SHP77 treated with DMSO at 0.1 percent for 48 hours (cell line): ENCODE measurements around the gene NUDT17.
"Not testable (repeated sequence)": the region's sequence is repeated elsewhere in the genome, so short reads cannot be mapped to it uniquely, and the experiment has no call there.

ENCODE experiments used
- DNase-seq: peaks from one replicate; lab custom pipeline; 2025; lab: John Stamatoyannopoulos, UW

NUDT17 gene

DNA sequence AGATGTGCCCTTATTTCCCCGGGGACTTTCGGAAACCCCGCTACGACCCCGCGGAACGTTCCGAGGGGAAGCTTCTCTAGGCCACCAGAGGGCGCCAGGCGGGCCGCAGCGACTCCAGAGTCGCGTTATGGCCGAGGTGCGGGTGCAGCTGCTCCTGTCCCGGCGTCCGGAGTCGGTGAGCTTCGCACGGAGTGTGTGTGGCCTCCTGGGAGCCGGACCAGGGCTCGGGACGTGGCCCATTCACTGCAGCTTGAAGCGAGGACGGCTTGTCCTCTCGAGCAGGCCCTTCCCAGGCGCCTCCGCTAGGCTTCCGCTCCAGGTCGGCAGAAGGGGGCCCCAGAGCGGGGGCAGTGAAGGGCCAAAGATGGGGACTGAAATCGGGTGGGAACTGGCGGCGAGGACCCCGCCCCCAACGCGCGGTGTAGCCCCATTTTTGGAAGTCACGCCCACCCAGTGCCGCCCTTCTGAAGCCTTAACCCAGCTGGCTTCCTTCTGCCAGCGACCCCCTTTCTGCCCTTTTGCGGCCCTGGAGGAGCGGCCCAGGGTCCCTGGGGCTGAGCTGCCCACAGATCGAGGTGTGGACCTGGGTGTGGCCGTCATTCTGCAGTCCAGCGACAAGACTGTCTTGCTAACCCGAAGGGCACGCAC, at the start of gene NUDT17:
NUDT17 (plus strand) TSS at position 117 of the 648 bp plus-strand sequence; CDS start at position 128, 11 bp downstream.
- peak; percentile 78 for DNase-seq

GRCh38 chr1:145796753-145797152, 48.7 kb upstream of the NUDT17 start:
- no peak for DNase-seq

DNA sequence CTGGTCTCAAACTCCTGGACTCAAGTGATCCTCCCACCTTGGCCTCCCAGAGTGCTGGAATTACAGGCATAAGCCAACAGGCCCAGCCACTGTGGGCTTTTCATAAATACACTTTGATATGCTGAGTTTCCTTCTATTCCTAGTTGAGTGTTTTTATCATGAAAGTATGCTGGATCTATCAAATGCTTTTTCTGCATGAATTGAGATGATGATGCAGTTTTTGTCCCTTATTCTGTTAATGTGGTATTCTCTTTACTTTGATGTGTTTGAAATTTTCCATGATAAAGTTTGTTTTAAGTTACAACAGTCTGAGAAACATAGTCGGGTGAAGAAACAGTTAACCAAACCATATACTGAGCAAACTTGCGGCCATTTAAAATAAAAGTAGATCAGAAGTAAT, 45.6 kb upstream of the NUDT17 start:
- DNase-seq, result no peak

DNA sequence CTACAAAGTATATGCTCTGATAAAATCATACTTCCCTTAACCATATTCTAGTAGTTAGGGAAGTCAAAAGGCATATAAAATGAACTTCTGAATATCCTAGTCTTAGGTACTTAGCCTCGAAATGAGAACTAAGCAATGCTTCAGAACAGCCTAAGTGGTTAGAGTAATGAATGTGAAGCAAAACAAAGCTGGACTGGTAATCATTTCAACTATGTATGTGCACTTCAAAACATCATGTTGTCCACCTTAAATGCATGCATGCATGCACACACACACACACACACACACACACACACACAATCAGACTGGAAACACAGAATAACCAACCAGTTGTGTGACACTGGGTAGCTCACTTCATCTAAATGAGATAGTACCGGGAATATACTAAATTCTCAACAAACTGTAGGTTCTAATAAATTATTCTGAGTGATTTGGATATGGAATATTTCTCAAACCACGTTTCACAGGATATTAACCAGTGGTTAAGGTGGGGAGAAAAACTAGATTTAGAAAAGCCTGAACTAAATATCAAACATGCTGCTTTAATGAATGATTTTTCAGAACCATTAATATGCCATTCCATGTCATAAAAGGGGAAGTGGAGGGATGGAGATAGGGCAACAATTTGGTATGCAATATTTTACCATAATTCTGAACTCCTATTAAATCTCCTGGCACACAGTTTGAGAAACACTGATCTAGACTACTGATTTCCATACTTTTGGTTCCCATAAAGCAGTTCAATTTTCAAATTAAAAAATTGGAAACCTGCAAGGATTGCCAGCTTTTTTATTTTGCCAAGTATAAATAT, 41.0 kb upstream of the NUDT17 start:
- no peak for DNase-seq

- DNase-seq, result no peak
Observed at GRCh38 chr1:145805057-145805456, 40.4 kb upstream of the NUDT17 start.

GRCh38 chr1:145806408-145806807, 39.0 kb upstream of the NUDT17 start:
- no peak for DNase-seq

GRCh38 chr1:145806844-145807243, 38.6 kb upstream of the NUDT17 start:
- DNase-seq, result no peak

GRCh38 chr1:145812977-145813810, 32.2 kb upstream of the NUDT17 start:
- not testable (repeated sequence) for DNase-seq

DNA sequence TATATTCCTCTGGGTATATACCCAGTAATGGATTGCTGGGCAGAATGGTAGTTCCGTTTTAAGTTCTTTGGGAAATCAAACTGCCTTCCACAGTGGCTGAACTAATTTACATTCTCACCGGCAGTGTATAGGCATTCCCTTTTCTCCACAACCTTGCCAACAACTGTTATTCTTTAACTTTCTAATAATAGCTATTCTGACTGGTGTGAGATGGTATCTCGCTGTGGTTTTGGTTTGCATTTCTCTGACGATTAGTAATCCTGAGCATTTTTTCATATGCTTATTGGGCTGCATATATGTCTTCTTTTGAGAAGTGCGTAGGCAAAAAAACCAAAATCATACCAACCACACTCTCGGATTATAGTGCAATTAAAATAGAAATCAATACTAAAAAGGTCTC, 27.3 kb upstream of the NUDT17 start:
- not testable (repeated sequence) for DNase-seq

DNA sequence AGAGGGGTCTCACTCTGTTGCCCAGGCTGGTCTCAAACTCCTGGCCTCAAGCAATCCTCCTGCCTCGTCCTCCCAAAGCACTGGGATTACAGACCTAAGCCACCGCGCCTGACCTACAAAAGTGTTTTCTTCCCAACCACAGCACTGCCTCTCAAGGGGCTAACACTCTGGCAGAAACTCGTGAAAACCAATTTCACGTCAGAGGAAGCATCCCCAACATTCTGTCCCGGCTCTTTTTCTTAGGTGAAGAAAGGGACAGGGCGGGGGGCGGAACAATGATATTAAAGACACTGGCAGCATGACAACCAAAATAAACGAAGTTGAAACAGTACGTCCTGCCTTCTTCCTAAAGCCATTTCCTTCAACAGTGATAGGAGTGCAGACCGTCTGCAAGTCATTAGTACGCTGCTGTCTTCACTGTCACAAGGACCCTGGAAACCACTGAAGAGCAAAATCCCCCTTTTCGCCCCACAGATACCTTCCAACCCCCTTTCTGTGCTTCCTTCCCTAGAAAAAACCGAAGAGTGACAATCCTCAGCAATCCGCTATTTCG, 22.6 kb upstream of the NUDT17 start:
- DNase-seq, result not testable (repeated sequence)

DNA sequence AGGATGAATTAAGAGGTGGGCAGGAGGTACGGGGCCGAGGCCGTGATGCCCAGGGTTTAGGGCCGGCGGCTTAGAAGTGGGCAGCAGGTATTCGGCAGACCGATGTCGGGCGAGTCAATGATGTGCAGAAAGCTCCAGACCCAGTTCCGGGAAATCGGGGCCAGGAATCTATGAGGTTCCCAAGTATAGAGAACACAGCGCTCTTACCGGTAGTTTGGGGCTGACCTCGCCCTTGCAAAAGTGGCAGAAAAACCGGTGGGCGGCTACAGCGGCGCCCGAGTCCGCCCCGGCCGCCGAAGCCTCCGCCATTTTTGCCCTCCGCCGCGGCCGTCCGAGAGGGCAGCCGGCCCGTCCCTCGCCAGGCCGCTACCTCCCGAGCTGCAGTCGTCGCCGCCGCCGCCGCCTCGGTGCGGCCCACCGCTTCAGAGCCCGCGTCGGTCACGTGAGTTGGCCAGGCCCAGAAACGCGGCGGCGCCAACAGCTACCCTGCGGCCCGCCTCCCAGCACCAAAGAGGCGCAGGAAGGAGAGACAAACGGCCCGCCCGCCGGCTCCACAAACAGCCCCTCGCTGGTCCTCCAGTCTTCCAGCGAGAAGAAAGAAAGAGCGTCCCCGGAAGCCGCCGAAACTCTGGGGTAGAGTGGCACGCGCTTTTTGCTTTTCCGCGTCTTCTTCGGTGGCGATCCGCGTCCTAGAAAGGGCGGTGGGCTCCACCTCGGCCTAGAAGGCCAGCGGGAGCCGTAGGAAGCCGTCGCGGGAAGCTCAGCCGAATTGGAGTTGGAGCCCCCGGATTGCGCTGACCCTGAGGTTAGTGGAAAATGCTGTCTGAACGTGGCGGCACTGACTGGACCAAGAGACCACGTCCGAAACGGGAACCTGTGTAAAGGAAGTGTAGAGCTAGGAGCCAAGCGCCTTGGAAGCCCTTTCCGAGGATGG, 21.6 kb upstream of the NUDT17 start, which contains the start of the genes POLR3C and RNF115:
POLR3C (plus strand) TSS at position 636 of the 934 bp plus-strand sequence. CDS start 1,577 bp downstream, outside the sequence.
RNF115 (minus strand) TSS at position 531 of the 934 bp plus-strand sequence; CDS start at position 309, 222 bp downstream.
- DNase-seq, result peak; percentile 94

GRCh38 chr1:145824499-145824842, 21.0 kb upstream of the NUDT17 start:
- peak; percentile 32 for DNase-seq

DNA sequence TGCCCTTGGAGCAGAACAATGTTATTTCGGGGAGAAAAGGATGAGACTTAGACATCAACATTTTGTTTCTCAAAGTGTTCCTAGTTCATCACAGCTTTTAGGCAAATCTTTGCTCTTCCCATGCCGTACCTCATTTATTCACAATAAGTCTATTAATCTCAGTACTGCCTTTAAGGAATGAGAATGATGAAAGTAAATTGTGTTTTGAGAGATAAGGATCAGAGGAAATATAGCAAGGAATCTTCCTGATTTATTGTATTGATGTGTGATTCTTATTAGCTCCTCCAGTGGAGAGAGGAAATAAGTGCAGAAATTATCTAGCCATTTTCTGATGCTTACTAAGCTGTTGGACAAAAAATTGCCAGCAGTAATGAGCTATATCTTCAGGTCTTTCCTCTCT, 19.4 kb upstream of the NUDT17 start:
- no peak for DNase-seq

- DNase-seq, result no peak
Observed at GRCh38 chr1:145827966-145828365, 17.5 kb upstream of the NUDT17 start.

DNA sequence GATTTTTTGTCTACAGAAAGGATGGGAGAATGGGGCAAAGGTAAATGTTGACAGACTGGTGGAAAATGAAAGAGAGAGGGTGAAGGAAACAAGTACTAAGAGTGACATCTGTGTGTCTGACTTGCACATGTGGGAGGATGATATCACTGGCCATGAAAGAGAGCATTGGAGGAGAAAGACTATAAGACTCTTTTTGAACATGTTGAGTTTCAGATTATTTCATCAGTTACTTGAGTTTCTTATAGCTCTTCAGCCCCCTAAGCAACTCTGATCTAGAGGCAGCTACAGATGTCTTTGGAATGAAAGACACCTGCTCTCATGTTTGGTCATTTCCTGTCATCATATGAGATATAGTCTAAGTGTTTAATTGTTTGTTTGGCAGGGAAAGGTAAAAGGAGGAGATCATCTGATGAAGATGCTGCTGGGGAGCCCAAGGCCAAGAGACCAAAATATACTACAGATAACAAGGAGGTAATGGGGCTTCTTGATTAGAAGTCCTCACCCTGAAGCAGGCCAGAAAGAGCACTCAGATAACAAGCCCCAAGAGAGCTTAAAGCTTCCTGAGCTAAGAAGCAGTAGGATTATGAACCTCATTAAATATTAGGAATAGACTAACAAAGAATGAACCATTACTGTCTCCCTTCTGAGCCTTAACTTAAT, 16.9 kb upstream of the NUDT17 start:
- DNase-seq, result no peak

- not testable (repeated sequence) for DNase-seq
Observed at GRCh38 chr1:145830810-145831209, 14.6 kb upstream of the NUDT17 start.

DNA sequence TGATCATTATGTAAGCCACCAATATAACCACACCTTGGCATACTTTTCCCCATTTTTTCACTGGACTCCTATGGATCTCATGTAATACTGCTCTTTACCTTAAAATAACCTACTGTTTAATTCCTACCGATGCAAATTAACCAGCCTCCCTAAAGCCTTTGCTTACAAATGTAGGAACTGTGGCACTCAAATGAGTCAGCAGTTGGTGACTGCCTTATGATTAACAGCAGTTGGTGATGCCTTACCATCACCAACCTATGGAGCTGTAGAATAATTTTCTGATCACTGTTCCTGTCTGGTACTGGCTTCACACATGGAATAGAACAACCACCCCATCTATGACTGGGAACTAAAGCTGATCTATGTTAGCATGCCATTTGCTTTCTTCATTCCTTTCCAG, 7.8 kb upstream of the NUDT17 start:
- no peak for DNase-seq

DNA sequence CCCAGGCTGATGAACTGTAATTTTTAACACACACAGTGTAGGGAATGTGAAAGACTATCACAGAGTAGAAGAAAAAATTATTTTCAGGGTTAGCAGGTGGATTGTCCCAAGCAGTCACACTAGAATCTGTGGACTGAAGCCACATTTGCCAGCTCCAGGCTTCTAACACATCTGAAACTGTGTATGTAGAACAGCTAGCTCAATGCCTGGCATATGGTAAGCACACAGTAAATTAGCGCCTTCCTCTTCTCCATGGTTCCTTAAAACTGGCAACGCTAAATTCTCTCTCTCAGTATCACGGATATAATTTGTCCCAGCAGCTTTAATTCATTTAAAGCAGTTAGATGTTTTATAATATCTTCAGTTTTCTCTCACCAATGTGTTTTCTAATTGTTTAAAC, 2.4 kb upstream of the NUDT17 start:
- DNase-seq, result no peak

DNA sequence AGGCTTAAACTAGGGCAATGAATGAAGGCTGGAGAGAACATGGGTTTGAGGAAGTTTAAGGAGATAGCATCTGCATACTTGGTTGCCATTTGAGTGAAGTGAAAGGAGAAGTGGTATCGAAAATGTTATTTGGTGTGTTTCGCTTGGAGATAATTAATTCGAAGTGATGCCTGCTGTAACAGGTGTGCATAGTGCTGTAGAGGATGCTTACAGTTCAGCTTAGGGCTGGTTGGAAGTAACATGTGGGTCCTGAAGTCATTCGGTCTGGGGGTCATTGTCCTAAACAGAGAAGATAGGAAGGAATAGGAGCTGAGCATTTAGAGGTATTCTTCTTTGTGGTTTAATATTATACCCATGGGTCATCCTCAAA, 301 bp upstream of the NUDT17 start:
- no peak for DNase-seq

- no peak for DNase-seq
Observed at GRCh38 chr1:145846201-145846612, 777 bp downstream of the NUDT17 start.
